ENCODE results near the gene PCBD1. TPM values are rescaled to one million over a fixed set of nuclear protein-coding genes. Genes with fewer than 3 reads are reported as not detected.
A peak's percentile ranks its signal among the peaks of the same experiment; 100 is the strongest.

PCBD1 gene
- total RNA-seq, 1 donor from 2014 or later, result 25.5 TPM

GRCh38 chr10:70903262-70903921, 15.0 kb upstream of the PCBD1 start:
- DNase-seq (ENCODE audit: low spot score), result peak; percentile 58

DNA sequence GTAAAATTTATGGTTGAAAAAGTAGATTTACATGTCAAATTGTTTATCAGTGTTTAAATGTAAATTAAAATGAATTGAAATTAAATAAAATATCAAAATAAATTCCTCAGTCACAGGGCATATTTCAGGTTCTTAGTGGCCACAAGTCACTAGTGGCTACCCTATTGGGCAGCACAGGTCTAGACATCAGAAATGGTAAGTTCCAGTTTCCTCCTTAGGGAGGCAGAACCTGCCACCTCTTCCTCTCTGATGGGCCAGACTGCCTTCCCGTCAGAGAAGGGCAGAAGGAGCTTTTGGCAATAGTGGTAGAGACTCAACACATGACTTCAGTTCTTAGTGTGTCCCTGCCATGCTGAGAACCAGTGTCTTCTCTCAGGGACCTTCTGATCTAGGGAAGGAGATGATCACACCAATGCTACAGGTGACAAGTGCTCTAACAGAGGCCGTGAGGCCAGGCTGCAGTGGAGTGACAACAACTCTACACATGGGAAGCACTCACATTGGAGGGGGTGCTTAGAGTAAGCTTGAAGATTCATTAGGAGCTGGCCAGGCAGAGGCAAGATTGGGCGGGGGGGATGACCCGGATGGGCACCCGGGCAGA, 14.4 kb upstream of the PCBD1 start:
- no peak for DNase-seq (ENCODE audit: low spot score)

- DNase-seq (ENCODE audit: low spot score), result no peak
These were observed 13.0 kb upstream of the PCBD1 start for GRCh38 chr10:70901276-70901878.

DNA sequence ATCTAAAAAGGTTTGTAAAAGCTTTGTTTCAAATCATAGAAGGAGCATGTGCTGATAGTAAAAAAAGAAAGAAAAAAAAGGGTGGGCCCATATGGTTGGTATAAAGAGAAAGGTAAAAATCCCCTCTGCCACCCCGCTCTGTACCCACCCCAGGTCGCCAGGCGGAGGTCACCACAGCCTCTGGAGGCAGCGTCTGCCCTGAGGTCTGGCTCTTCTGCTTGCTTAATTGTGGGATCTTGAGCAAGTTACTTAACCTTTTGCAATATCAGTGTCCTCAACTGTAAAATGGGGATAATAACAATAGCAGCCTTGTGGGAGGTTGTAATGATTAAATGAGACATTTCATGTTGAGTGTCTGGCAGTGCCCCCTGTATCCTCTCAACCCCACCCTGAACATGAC, 10.7 kb upstream of the PCBD1 start:
- no peak for DNase-seq (ENCODE audit: low spot score)

DNA sequence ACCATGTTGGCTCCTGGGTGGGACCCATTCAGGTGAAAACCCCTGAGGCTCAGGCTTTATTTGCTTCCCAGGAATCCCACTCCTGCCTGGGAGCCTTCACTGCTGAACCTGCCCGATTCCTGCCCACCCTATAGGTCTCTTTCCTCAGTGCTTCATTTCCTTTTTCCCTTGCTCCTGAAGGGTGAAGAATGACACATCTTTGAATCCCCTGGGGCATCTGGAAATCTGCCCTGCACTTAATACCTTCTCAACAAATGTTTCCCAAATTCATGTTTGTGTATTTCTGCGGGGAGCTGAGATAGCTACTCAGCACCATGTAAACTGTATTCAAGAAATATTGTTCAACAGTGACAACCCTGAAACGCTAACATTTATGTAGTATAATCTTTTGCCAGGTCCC, 10.3 kb upstream of the PCBD1 start:
- DNase-seq (ENCODE audit: low spot score), result no peak

DNA sequence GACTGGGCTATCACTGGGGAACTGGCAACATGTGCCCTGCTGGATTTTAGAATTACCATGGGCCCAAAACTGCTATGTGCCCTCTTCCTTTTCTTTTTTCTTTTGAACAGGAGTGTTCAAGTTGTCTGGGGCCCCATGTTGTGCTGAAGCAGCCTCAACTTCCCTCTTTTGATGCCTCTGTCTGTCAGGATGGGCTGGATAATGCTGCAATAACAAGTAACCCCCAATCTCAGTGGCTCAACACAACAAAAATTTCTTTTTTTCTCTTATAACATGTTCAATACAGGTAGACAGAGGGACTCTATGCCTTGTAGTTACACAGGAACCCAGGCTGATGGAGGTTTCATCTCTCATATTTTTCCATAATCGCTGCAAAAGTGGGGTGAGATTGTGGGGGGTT, 8.2 kb upstream of the PCBD1 start:
- DNase-seq (ENCODE audit: low spot score), result no peak

- no peak for DNase-seq (ENCODE audit: low spot score)
These were observed 6.1 kb upstream of the PCBD1 start for GRCh38 chr10:70894416-70894815.

- no peak for DNase-seq (ENCODE audit: low spot score)
These were observed 5.1 kb upstream of the PCBD1 start for GRCh38 chr10:70893227-70894006.

- DNase-seq (ENCODE audit: low spot score), result no peak
These were observed 4.3 kb upstream of the PCBD1 start for GRCh38 chr10:70892631-70893030.

GRCh38 chr10:70891627-70892026, 3.3 kb upstream of the PCBD1 start:
- DNase-seq (ENCODE audit: low spot score), result no peak

GRCh38 chr10:70890917-70891431, 2.6 kb upstream of the PCBD1 start:
- DNase-seq (ENCODE audit: low spot score), result peak; percentile 35

GRCh38 chr10:70889291-70889690, 926 bp upstream of the PCBD1 start:
- DNase-seq (ENCODE audit: low spot score), result no peak

DNA sequence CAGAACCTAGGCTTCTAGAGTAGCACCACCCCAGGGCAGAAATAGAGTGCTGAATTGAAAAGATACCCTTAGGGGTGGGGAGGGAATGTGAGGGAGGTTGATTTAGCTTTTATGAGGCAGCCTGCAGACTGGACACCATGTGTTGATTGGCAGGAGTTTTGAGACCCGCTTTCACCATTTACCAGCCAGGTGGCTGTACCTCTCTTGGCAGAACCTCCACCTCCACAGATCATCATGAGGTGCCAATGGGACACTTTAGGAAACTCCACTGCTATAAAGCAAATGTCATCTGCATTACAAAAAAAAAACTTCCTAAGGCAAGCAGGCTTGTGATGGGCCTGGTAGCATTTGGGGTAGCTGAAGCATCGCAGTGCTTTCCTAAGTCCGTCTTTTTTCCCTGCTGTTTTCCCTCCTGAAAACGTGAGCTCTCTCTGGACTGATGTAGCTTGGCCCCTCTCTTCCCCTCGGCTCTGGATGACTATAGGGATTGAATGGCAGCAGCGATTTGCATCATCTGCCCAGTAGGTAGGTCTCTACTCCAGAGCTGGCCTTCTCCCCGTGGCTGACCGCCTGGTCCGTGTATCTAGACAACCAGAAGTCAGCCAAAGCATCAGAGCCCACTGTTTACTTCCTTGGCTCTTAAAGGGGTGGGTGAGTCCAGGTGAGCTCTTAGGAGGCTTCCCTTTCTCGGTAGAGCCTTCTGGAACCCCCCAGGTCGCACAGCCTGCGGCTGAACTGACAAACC, 1.3 kb downstream of the PCBD1 start:
- no peak for DNase-seq (ENCODE audit: low spot score)

DNA sequence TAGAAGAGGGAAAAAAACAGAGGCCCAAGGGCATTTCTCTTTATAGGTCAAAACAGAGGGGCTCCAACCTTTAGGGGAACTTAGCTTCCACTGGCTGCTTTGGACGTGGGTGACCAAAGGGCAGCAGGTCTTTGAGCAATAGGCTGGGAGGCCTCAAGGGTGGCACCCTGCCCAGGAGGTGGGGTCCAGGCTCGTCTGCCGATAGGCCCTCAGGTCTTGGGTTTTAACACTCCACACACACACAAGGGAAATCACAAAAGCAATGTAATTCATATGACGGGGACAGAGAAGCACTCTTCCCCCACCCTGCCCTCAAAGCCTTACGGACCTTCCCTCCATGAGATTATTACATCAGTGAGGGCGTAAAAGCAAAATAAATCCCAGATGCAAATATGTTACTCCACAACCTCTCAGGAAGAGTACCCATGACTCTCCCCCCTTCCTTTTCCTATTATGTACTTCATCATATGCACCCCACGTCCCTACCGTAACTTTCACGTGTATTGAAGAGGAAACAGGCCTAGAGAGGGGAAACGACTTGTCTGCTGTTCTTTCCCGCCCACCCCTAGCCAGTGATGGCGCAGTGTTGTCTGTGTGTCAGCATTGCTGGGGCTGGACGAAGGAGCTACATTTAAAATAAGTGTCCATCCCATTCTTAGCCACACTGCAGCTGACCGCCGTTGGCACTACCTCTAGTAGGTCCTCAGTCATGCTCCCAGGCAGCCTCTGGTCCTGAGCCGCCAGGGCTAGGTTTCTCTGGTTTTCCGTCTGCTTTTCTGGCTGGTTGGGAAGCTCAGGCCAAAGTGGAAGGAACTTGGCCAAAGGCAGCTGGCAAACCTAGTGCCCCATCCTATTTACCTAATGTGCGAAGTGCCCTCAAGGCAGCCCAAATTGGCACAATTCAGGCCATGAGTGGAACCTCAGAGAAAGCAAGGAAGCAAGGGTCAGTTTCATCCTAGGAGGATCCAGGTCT, 2.1 kb downstream of the PCBD1 start:
- DNase-seq (ENCODE audit: low spot score), result no peak

- no peak for DNase-seq (ENCODE audit: low spot score)
These were observed 2.9 kb downstream of the PCBD1 start for GRCh38 chr10:70885481-70885880.

GRCh38 chr10:70884741-70885140, 3.6 kb downstream of the PCBD1 start:
- DNase-seq (ENCODE audit: low spot score), result no peak

- peak; percentile 80 for DNase-seq (ENCODE audit: low spot score)
These were observed 8.3 kb downstream of the PCBD1 start for GRCh38 chr10:70880077-70880534.

GRCh38 chr10:70879207-70879606, 9.2 kb downstream of the PCBD1 start:
- no peak for DNase-seq (ENCODE audit: low spot score)

DNA sequence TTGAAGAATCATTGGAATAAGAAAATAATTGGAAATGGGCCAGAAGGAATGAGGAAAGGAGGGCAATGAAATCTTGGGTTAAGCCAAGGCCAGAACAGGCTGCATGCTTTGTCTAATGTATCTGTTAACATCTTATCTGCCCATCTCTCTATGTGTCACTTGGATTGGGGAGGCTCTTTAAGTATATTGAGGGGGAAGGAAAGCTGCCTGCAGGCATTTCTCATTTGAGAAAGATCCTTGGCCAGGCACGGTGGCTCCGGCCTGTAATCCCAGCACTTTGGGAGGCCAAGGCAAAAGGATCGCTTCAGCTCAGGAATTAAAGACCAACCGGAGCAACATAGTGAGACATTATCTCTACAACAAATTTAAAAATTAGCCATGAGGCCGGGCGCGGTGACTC, 14.3 kb downstream of the PCBD1 start:
- no peak for DNase-seq (ENCODE audit: low spot score)

DNA sequence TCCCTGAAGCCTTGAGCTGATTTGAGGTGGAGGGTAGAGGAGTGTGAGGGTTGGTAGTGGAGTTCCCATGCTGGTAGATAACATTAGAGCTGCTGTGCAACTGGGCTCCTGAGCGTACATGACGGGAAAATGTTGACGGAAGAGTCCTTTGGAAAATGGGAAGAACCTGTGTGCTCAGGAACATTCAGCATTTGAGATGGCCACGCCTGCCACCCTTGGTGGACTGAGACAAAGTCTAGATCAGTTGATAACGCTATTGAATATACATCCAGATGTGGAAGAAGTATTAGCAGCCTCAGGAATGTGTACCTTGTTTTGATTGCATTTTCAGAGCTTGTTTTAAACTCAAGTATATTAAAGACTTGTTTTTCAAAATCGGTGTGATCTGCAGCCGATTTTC, 16.1 kb downstream of the PCBD1 start:
- no peak for DNase-seq (ENCODE audit: low spot score)
